MV-4-11 (cell line): ENCODE data around the gene CDCA7L.

ENCODE experiments used
- DNase-seq: peaks from one replicate; lab custom pipeline; 2025; lab: John Stamatoyannopoulos, UW

CDCA7L gene

DNA sequence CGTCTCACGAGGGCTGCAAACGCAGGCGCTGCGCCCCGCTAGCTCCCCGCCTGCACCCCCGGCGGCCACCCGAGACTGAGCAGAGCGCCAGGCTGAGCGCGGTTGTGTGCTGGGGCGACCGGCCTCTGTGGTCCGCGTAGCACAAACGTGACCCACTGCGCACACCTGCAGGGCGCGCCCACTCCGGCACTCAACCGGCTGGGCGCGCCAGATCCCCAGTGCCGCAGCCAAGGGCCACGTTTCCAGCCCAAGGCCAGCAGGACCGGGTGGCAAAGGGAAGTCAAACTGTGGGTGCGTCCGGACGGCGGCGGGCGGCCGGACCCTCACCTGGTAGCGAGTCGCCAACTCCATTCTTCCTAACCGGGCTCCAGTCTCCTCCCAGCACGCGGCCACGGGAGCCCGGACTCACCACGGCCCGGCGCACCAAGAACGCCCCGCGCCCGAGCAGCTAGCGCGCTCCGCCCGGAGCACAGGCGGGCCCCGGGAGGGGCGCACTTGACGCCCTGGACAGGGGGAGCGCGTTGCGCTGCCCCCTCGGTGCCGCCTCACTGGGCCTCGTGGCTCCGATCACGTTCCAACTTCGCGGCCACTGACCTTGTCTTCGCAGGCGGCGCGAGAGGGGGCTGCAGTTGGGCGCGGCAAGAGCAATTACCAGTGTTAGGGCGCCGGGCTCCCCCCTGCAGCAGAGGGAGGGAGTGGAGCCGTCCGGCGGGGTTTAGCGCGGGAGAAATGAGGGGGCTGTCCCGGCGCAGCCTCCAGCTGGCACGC lies at the start of gene CDCA7L:
Gene CDCA7L, minus strand, starts transcription at position 446 of the 768 bp plus-strand sequence. Its CDS starts 95 bp downstream, at position 351.
- DNase-seq: peak; percentile 62

DNA sequence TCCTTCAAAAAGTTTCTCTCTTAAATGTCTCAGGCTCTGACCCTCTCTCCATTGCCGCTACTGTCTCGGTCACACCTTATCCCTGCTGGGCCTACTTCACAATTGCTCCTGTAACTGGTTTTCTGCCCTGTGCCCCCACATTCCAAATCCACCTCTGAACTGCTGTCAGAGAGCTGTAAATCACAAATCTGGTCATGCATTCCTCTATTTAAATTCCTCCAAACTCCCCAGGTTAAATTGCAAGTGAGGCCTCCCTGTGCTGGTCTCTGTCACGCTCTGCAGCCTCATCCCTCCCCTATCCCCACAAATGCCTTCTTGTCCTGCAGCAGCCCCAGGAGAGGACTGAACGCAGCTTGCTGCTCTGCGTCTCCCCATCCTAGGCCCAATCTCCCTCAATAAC lies 40.4 kb upstream of the CDCA7L start:
- no peak for DNase-seq

- no peak for DNase-seq
These were observed 38.3 kb upstream of the CDCA7L start for GRCh38 chr7:21984042-21984441.

- no peak for DNase-seq
These were observed 37.4 kb upstream of the CDCA7L start for GRCh38 chr7:21983056-21983455.

- no peak for DNase-seq
These were observed 35.8 kb upstream of the CDCA7L start for GRCh38 chr7:21981524-21981923.

GRCh38 chr7:21980926-21981500 lies 35.3 kb upstream of the CDCA7L start:
- DNase-seq: no peak

- no peak for DNase-seq
These were observed 26.7 kb upstream of the CDCA7L start for GRCh38 chr7:21972397-21972784.

DNA sequence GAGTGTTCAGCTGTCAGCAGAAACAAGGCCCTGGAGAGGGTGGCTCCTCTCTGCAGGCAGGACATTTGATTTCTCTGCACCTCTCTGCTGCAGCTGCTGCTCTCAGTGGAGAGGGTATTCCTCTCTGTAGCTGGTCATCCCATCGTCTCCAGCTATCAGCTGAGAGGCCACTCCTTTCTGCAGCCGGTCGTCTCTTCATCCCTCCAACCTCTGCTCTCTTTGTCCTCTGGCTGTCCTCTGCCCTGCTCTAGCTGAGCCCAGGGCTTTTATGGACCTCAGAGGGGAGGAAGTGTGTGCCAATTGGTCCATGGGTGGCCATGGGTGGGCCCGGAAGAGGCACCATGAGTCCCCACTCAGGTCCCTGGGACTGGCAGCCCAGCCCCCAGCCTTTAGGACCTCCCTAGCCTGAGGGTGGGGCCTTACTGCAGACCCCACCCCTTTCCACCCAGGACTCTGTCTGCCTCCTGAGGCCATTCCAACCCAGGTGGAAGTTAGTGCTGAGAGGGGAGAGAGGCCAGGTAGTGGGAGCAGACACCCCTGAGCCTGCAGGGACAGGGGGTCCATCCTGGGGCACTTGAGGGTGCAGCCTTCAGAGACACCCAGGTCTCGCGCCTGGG lies 26.2 kb upstream of the CDCA7L start:
- no peak for DNase-seq

GRCh38 chr7:21969822-21970221 lies 24.1 kb upstream of the CDCA7L start:
- DNase-seq: no peak

- DNase-seq: peak; percentile 74
These were observed 21.9 kb upstream of the CDCA7L start for GRCh38 chr7:21967598-21968003.

DNA sequence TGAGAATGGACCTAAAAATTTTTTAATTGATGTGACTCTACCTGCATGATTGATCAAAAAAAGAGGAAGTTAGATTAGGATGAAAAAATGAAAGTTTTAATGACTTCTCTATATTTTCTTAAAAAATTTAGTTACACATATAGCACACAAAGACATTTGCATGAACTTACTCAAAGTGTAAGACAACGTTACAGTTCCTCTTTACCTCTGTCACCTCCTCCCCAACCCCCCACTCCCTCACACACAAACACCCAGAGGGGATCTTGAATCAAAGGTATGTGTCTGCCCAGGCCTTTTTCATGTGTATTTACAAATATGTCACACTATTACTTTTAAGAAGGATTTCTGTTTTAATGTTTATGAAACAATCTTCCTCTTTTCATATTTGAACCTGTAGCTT lies 20.6 kb upstream of the CDCA7L start:
- peak; percentile 25 for DNase-seq

DNA sequence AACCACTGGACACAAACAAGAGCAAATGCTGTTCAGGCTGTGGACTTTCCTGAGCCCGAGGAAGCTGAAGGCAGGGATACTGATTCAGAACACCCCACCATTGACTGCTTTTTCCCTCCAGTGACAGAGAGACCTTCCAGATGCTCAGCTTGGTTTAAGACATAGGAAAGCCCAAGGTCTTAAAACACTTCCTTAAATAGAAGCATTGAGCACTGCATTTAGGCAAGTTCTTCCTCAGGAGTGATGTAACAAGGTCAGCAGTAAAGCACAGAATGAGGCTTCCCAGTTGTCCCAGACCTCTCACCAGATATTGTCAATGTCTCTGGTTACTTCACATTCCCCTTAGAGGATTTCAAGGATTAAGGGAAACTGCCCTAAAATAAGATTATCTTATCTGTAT lies 19.6 kb upstream of the CDCA7L start:
- DNase-seq: peak; percentile 79

DNA sequence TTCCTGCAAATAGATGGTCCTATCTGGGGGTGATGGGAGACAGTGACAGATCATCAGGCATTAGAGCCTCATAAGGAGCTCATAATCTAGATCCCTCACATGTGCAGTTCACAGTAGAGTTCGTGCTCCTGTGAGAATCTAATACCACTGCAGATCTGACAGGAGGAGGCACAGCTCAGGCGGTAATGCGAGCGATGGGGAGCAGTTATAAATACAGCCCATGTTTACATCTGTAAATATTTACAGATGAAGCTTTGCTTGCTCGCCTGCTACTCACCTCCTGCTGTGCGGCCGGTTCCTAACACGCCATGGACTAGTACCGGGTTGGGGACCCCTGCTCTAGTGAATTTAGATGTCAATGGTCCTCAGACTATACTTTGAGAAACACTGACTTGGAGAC lies 17.0 kb upstream of the CDCA7L start:
- no peak for DNase-seq

DNA sequence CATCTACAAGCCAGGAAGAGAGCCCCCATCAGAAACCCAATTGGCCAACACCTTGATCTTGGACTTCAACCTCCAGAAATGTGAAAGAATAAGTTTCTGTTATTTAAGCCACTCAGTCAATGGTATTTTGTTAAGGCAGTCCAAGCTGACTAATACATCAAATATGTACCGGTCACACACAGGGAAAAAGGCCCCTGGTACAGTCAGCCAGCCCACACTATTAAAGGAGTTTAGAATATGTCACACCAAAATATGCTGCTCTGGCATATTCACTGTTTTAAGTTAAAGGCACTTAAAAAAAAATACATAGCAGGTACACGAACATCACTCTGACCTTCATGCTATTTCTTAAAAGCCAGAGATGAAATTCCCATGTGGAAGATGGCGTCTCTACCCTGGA lies 15.2 kb upstream of the CDCA7L start:
- no peak for DNase-seq

- DNase-seq: no peak
These were observed 13.7 kb upstream of the CDCA7L start for GRCh38 chr7:21959387-21959776.

DNA sequence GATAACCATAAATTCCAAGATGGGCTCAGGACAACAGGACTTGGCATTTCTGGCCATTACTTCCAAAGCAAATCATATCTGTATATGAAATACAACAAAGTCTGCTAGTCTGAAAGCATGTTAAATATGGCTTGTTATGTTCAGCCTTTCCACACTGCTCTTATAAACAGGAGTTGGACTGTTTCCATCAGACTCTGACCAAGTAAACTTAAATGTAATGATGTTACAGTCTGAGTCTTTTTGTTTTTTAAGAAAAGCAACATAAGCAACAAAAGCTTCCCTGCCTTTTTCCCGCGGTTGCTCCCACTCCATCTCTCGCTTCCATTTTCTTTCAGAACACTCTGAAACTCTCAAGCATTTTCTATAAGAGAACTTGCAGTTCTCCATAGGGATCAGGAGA lies 8.1 kb upstream of the CDCA7L start:
- DNase-seq: no peak

GRCh38 chr7:21948887-21949540 lies 3.3 kb upstream of the CDCA7L start:
- no peak for DNase-seq

DNA sequence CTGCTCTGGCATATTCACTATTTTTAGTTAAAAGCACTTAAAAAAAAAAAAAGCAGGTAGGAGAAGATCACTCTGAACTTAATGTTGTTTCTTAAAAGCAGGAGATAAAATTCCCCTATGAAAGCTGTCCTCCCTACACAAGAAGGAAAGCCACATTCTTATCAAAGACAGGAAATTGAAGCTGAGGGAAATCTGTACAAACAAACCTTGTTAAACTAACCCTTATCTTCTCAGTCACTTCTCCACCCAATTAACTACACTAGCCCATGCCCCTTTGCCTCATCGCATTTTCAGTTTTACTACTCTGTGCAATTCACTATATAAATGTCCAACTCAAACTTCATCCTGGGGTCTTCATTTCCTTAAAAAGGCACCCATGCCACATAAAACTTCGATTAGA lies 2.7 kb upstream of the CDCA7L start:
- DNase-seq: no peak

- DNase-seq: no peak
These were observed 2.2 kb upstream of the CDCA7L start for GRCh38 chr7:21947946-21948345.

DNA sequence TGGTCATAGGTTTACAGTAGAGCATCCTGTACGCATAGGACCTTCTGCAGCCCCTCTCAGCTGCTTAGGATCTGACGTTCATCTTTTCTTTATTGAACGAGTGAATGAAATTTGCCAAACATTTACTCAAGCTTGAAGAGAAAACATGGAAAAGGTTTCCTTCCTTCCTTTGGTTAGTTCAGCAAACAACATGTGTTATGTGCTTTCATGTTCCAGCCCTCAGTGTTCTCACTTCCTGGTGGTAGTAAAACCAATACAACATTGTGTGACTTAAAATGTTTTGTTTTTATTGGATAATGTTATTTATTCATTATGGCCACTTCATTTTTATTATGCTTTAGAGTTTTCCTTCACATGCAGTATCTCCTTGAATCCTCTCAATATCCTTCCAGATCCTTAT lies 1.4 kb upstream of the CDCA7L start:
- peak; percentile 18 for DNase-seq

GRCh38 chr7:21946222-21946709 lies 567 bp upstream of the CDCA7L start:
- no peak for DNase-seq

DNA sequence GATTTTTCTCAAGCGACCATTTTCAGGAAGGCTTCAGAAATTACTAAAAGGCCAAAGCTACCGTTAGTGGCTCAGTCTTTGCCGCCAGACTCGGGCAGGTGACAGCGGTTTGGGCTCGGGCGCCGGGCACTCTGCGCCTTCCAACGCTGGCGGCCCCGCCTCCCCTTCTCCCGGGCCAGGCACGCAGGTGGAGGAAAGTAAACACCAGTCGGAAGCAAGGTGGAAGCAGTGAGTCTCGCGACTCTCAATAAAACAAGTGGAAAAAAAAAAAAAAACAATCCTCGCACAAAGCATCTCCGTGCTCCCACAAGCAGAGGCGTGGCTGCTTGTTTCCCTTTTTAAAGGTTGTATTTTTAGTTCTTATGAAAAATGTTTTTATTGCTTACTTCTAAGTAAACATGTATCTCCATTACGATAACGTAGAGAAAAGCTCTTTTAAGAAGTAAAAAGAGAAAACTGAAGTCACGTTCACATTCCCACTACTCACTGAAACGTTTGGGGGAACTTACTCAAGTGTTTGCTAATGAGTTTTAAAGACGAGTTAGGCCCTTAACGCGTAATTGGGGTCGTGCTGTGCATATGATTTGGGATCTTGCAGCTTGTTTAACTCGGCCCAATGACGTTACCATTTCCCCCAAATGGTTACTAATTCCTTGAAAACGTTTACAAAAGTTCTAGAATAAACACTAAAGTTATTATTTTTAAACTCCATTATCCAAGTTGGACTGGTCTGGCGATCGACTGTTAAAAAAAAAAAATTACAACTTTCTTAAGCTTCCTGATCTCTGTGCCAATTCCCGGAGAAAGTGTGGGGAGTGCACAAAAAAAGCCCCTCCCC lies 864 bp downstream of the CDCA7L start:
- peak; percentile 49 for DNase-seq
